ENCODE results near the gene ERG.

GRCh38 chr21:38459490-38459889 lies 38.8 kb downstream of the ERG start:
- no peak for TF ChIP-seq CTCF (IDR thresholded peaks at IDR 0.05; ENCODE audit: poor library complexity, severe bottlenecking)
- TF ChIP-seq MXI1 (conservative IDR thresholded peaks at IDR 0.05; ENCODE audit: poor library complexity, severe bottlenecking): no peak
- no peak for TF ChIP-seq POLR2AphosphoS5 (IDR thresholded peaks at IDR 0.05)
